ENCODE data around the gene GADD45A. TPM values are rescaled to one million over a fixed set of nuclear protein-coding genes. Genes with fewer than 3 reads are reported as not detected.

GADD45A gene
- total and polyA plus RNA-seq, 9 of the 15 experiments (the other 6 are each of a cell fraction or from before 2014, with no cell fraction given): 21.3 to 156 (median 62.1) TPM

- TF ChIP-seq ELK1 (CRISPR knock-in tag; IDR thresholded peaks at IDR 0.05) (no peak), GATAD2B (IDR thresholded peaks at IDR 0.05; ENCODE audit: borderline replicate concordance) (no peak)
Measured at GRCh38 chr1:67683316-67683715, 1.7 kb upstream of the GADD45A start (continued).

GRCh38 chr1:67683766-67684525 is 1.1 kb upstream of the GADD45A start:
- in situ Hi-C loops (cut with MboI) (no loop called here), intact Hi-C loops (cut with micrococcal nuclease) (loop anchor here (2.0 to 10.0 kb wide), 2 partner anchors 37 to 249 kb away; partner anchors contain the start of gene SERBP1)
- ChIA-PET CTCF (ENCODE audit: low intra/inter-chr PET ratio) (no interaction called here), POLR2A (interaction anchor here (0.8 to 6.3 kb wide), 22 partner anchors 8 to 184 kb away, joined by 3 to 62 read pairs (median 5); no protein-coding TSS in a partner anchor)
- no TSS peak for BruUV-seq (replicated peaks)
- peak; percentile 82 for FAIRE-seq
- peak overlapping the region; percentile 86 for H3K4me2 ChIP-seq (ENCODE audit: insufficient read depth, low read length)
- 0 out of 2 replicates have a peak, but pooled peaks cover 3% of the 10 kb centered on the region for H4K20me1 ChIP-seq (replicated peaks; ENCODE audit: control insufficient read depth, insufficient read depth, low read length)
- H3K9ac ChIP-seq (ENCODE audit: insufficient read depth in 1 of 2, low read depth in 2 of 2, low read length in 2 of 2): peak overlapping the region; percentile 79 to 90; a peak in 3 of 4 replicates
- peak overlapping the region; percentile 82 for H2AFZ ChIP-seq (ENCODE audit: low read depth, low read length)
- peaks cover 45% of the 10 kb centered on the region for H3K79me2 ChIP-seq (ENCODE audit: control insufficient read depth, insufficient read depth, low read length)
- peak overlapping the region; percentile 87 for H3K27ac ChIP-seq (ENCODE audit: extremely low read depth, low read depth, low read length)
- no peaks in the 10 kb centered on the region for H3K9me1 ChIP-seq (ENCODE audit: control insufficient read depth, insufficient read depth, low read length)
- no peak for ATAC-seq
- WGBS (ENCODE audit: insufficient coverage, low coverage, missing lambda C conversion rate): 2% methylated on average over 8 of the region's 8 CpGs
- peaks cover 18 to 23% of the 10 kb centered on the region in 2 experiments; a peak in 4 of 5 replicates for H3K4me1 ChIP-seq (replicated peaks in 1 of 2; ENCODE audit: control insufficient read depth in 2 of 2, insufficient read depth in 2 of 2, low read length in 2 of 2)
- peaks cover 28% of the 10 kb centered on the region for H3K36me3 ChIP-seq (ENCODE audit: control insufficient read depth, insufficient read depth, low read length)
- H3K9me3 ChIP-seq (replicated peaks; ENCODE audit: control insufficient read depth, insufficient read depth, low read depth, low read length): no peaks in the 10 kb centered on the region
- H3K4me3 ChIP-seq: peak overlapping the region; percentile 93
- DNase-seq (ENCODE audit: extremely low read depth in 1 of 4, low spot score in 3 of 4): peak in 3 of 4 experiments; percentile 21 to 56 (median 25)
- no peaks in the 10 kb centered on the region for H3K27me3 ChIP-seq (ENCODE audit: control insufficient read depth in 2 of 2, insufficient read depth in 2 of 2, low read length in 2 of 2)
- no peak for TF ChIP-seq HBP1 (CRISPR knock-in tag; IDR thresholded peaks at IDR 0.05)
- no peak for TF ChIP-seq ZZZ3 (IDR thresholded peaks at IDR 0.05)
- peak in 1 of 3 experiments; percentile 35 for TF ChIP-seq YY1 (IDR thresholded peaks at IDR 0.05; ENCODE audit: borderline replicate concordance in 1 of 3, control insufficient read depth in 1 of 3, extremely low read depth in 1 of 3, insufficient read depth in 3 of 3, insufficient read length in 1 of 3, insufficient replicate concordance in 2 of 3, low read depth in 1 of 3, low read length in 2 of 3)
- TF ChIP-seq NCOA1 (IDR thresholded peaks at IDR 0.05; ENCODE audit: low read depth): 0 out of 2 replicates have a peak, but pooled peaks have one; percentile 32
- TF ChIP-seq, protein P1, sequence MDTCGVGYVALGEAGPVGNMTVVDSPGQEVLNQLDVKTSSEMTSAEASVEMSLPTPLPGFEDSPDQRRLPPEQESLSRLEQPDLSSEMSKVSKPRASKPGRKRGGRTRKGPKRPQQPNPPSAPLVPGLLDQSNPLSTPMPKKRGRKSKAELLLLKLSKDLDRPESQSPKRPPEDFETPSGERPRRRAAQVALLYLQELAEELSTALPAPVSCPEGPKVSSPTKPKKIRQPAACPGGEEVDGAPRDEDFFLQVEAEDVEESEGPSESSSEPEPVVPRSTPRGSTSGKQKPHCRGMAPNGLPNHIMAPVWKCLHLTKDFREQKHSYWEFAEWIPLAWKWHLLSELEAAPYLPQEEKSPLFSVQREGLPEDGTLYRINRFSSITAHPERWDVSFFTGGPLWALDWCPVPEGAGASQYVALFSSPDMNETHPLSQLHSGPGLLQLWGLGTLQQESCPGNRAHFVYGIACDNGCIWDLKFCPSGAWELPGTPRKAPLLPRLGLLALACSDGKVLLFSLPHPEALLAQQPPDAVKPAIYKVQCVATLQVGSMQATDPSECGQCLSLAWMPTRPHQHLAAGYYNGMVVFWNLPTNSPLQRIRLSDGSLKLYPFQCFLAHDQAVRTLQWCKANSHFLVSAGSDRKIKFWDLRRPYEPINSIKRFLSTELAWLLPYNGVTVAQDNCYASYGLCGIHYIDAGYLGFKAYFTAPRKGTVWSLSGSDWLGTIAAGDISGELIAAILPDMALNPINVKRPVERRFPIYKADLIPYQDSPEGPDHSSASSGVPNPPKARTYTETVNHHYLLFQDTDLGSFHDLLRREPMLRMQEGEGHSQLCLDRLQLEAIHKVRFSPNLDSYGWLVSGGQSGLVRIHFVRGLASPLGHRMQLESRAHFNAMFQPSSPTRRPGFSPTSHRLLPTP (IDR thresholded peaks at IDR 0.05; ENCODE audit: borderline replicate concordance, extremely low read depth, insufficient read length): no peak
- TF ChIP-seq HNRNPK (IDR thresholded peaks at IDR 0.05; ENCODE audit: low read depth, low read length, poor library complexity, severe bottlenecking): no peak
- TF ChIP-seq, protein P2, sequence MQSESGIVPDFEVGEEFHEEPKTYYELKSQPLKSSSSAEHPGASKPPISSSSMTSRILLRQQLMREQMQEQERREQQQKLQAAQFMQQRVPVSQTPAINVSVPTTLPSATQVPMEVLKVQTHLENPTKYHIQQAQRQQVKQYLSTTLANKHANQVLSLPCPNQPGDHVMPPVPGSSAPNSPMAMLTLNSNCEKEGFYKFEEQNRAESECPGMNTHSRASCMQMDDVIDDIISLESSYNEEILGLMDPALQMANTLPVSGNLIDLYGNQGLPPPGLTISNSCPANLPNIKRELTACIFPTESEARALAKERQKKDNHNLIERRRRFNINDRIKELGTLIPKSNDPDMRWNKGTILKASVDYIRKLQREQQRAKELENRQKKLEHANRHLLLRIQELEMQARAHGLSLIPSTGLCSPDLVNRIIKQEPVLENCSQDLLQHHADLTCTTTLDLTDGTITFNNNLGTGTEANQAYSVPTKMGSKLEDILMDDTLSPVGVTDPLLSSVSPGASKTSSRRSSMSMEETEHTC (IDR thresholded peaks at IDR 0.05): no peak
